K562 (cell line): ENCODE results near the gene MYADM. TPM values are rescaled to one million over a fixed set of nuclear protein-coding genes. Genes with fewer than 3 reads are reported as not detected.

Experiments
- CEBPB ChIP-seq: fragments of 450-650 bp; IDR thresholded peaks from 2 replicates; pipeline ENCODE4 v1.6.1; 2016; ENCODE audit warnings: missing genetic modification characterization, missing compliant biosample characterization
- HCFC1 ChIP-seq: IDR thresholded peaks from 2 replicates; pipeline ENCODE4 v1.6.1; 2012; ENCODE audit warnings: low read depth, low read length, improper control_type of control experiment
- HMGN3 ChIP-seq: IDR thresholded peaks from 2 replicates; pipeline ENCODE4 v1.6.1; 2011; ENCODE audit warnings: borderline replicate concordance, low read depth, mild to moderate bottlenecking, mixed read lengths, low read length; ENCODE audit not compliant: insufficient read length; ENCODE audit errors: extremely low read depth
- HSF4 ChIP-seq: fragments of 250-450 bp; sonication (Bioruptor Pico); IDR thresholded peaks from 2 replicates; pipeline ENCODE4 v2.1.2; 2022; ENCODE audit warnings: mild to moderate bottlenecking, moderate library complexity, borderline replicate concordance
- MIER1 ChIP-seq: fragments of 450-650 bp; IDR thresholded peaks from 2 replicates; pipeline ENCODE4 v1.6.1; 2016; ENCODE audit warnings: antibody characterized with exemption, mild to moderate bottlenecking, low read depth
- NELFE ChIP-seq: IDR thresholded peaks from 2 replicates; pipeline ENCODE4 v1.6.1; 2011; ENCODE audit warnings: mild to moderate bottlenecking; ENCODE audit not compliant: insufficient read depth, insufficient read length
- RNF2 ChIP-seq: sonication (generic); IDR thresholded peaks from 2 replicates; pipeline ENCODE4 v1.6.1; 2016
- SAFB ChIP-seq: fragments of 200-400 bp; formaldehyde crosslinking; IDR thresholded peaks from 2 replicates; pipeline ENCODE4 v1.6.1; 2017; ENCODE audit warnings: low read depth, low read length, borderline replicate concordance
- STAT5A ChIP-seq: IDR thresholded peaks from 2 replicates; pipeline ENCODE4 v1.6.1; 2012; ENCODE audit warnings: low read length, inconsistent platforms, borderline replicate concordance
- polyA plus RNA-seq, 8 experiments: library from polyadenylated mRNA; depleted of rRNA in 4 of 8; stranded (reverse) in 5 of 8; unstranded in 3 of 8; fragments of >200 nt; fragmentation: Nextera tagmentation in 2 of 8; fragmentation: Illumina TruSeq in 1 of 8; extraction: Ambion mirVana in 2 of 8; extraction: Trizol in 1 of 8; gene quantifications; 2 replicates each; pipeline versions ENCODE4 v1.2.1 to v1.2.3, GENCODE V29; 2011 to 2014; ENCODE audit warnings: inconsistent platforms in 1 of 8, missing spikeins in 1 of 8
- total RNA-seq, 7 experiments: library from RNA; depleted of rRNA in 6 of 7; stranded (reverse); fragments of >200 nt in 6 of 7; fragmentation: Illumina TruSeq in 2 of 7; extraction: Trizol in 2 of 7; gene quantifications; 2 replicates each; pipeline versions ENCODE4 v1.2.1 to v1.2.3, GENCODE V29; 2011 to 2021; ENCODE audit warnings: low replicate concordance in 1 of 7
- TF ChIP-seq, protein P1 (sequence below): fragments of 450-650 bp; IDR thresholded peaks from 2 replicates; pipeline ENCODE4 v1.6.1; 2014; ENCODE audit warnings: low read depth, mild to moderate bottlenecking, moderate library complexity, borderline replicate concordance

Gene MYADM
- total and polyA plus RNA-seq, 9 of the 15 experiments (the other 6 are each of a cell fraction or from before 2014, with no cell fraction given): 4.5 to 70.3 (median 14.4) TPM

DNA sequence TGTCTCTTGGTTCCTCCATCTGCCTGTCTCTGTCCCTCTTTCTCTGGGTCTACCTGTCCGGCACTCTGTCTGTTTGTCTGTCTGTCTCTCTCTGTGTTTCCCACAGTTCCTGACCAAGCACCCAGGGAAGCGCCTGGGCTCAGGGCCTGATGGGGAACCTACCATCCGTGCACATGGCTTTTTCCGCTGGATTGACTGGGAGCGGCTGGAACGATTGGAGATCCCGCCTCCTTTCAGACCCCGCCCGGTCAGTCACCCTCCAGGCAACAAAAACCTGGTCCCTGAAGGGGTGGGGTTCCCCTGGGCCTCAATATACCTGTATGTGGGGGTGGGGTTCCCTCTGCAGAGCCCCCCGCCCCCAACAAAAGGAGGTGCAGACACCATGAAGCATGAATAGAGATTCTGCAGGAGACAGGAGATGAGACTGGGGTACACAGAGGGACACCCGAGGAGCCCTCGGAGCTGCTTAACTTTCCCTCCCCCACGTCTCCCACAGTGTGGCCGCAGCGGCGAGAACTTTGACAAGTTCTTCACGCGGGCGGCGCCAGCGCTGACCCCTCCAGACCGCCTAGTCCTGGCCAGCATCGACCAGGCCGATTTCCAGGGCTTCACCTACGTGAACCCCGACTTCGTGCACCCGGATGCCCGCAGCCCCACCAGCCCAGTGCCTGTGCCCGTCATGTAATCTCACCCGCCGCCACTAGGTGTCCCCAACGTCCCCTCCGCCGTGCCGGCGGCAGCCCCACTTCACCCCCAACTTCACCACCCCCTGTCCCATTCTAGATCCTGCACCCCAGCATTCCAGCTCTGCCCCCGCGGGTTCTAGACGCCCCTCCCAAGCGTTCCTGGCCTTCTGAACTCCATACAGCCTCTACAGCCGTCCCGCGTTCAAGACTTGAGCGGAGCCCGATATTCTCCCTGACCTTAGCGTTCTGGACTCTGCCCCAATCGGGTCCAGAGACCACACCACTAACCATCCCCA lies 38.8 kb downstream of the MYADM start (continued):
- TF ChIP-seq NELFE (no peak), HMGN3 (peak; percentile 33), HSF4 (no peak), CEBPB (no peak), SAFB (no peak), RNF2 (no peak), HCFC1 (no peak), STAT5A (no peak), MIER1 (peak; percentile 43; the same call in 1 of the 2 replicates)
- TF ChIP-seq, protein P1, sequence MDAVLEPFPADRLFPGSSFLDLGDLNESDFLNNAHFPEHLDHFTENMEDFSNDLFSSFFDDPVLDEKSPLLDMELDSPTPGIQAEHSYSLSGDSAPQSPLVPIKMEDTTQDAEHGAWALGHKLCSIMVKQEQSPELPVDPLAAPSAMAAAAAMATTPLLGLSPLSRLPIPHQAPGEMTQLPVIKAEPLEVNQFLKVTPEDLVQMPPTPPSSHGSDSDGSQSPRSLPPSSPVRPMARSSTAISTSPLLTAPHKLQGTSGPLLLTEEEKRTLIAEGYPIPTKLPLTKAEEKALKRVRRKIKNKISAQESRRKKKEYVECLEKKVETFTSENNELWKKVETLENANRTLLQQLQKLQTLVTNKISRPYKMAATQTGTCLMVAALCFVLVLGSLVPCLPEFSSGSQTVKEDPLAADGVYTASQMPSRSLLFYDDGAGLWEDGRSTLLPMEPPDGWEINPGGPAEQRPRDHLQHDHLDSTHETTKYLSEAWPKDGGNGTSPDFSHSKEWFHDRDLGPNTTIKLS: 0 out of 2 replicates have a peak, but pooled peaks have one; percentile 38
- TF ChIP-seq, all 486 proteins: peak for 9
